Right lung (tissue), 5 donors: ENCODE data around the gene ST3GAL2. TPM values are rescaled to one million over a fixed set of nuclear protein-coding genes. Genes with fewer than 3 reads are reported as not detected.
"Not testable (repeated sequence)": the region's sequence is repeated elsewhere in the genome, so short reads cannot be mapped to it uniquely, and the experiment has no call there.

ENCODE experiments used
- DNase-seq, 2 donors: peaks; one replicate each; pipeline ENCODE4 v3.0.0-alpha.2; 2013
- polyA plus RNA-seq, 5 donors: library from polyadenylated mRNA; unstranded; fragments of 120-200 nt; gene quantifications; one replicate each; pipeline versions ENCODE4 v1.2.1 to v1.2.3, GENCODE V29; 2013; ENCODE audit warnings: inconsistent platforms in 1 of 5, low replicate concordance in 1 of 5; ENCODE audit not compliant: insufficient read length in 5 of 5, insufficient read depth in 1 of 5

ST3GAL2 gene
- polyA plus RNA-seq, 5 donors, result 26.3 to 48.1 (median 29.1) TPM

GRCh38 chr16:70419384-70420327 lies 19.2 kb downstream of the ST3GAL2 start:
- DNase-seq, result no peak

- DNase-seq, result no peak
These were observed 19.9 kb downstream of the ST3GAL2 start for GRCh38 chr16:70418993-70419318.

- DNase-seq, result no peak
These were observed 20.5 kb downstream of the ST3GAL2 start for GRCh38 chr16:70418274-70418992.

- DNase-seq, result no peak
These were observed 21.2 kb downstream of the ST3GAL2 start for GRCh38 chr16:70417661-70418060.

- no peak for DNase-seq
These were observed 21.9 kb downstream of the ST3GAL2 start for GRCh38 chr16:70416748-70417616.

GRCh38 chr16:70413572-70413971 lies 25.3 kb downstream of the ST3GAL2 start:
- DNase-seq, result not testable (repeated sequence)

GRCh38 chr16:70412385-70412784 lies 26.5 kb downstream of the ST3GAL2 start:
- DNase-seq, result no peak

GRCh38 chr16:70410734-70411133 lies 28.2 kb downstream of the ST3GAL2 start:
- DNase-seq, result no peak

- DNase-seq, result no peak
These were observed 31.1 kb downstream of the ST3GAL2 start for GRCh38 chr16:70407811-70408274.

- not testable (repeated sequence) for DNase-seq
These were observed 32.8 kb downstream of the ST3GAL2 start for GRCh38 chr16:70406104-70406503.

- DNase-seq, result no peak
These were observed 35.8 kb downstream of the ST3GAL2 start for GRCh38 chr16:70402916-70403659.

- no peak for DNase-seq
These were observed 38.9 kb downstream of the ST3GAL2 start for GRCh38 chr16:70399951-70400350.

- no peak for DNase-seq
These were observed 39.5 kb downstream of the ST3GAL2 start for GRCh38 chr16:70399381-70399780.

- no peak for DNase-seq
These were observed 40.6 kb downstream of the ST3GAL2 start for GRCh38 chr16:70398177-70398743.

- no peak for DNase-seq
These were observed 42.5 kb downstream of the ST3GAL2 start for GRCh38 chr16:70396246-70396904.

- peak in 1 of 2 donors; percentile 12 for DNase-seq
These were observed 43.5 kb downstream of the ST3GAL2 start for GRCh38 chr16:70395345-70395901.

GRCh38 chr16:70394853-70395252 lies 44.0 kb downstream of the ST3GAL2 start:
- no peak for DNase-seq

- no peak for DNase-seq
These were observed 45.2 kb downstream of the ST3GAL2 start for GRCh38 chr16:70393662-70394061.

- no peak for DNase-seq
These were observed 46.3 kb downstream of the ST3GAL2 start for GRCh38 chr16:70392606-70393005.
